GM12892 (cell line): ENCODE data around the gene DUSP28.

Experiments
- POLR2A ChIP-seq: IDR thresholded peaks from 2 replicates; pipeline ENCODE4 v1.6.1; 2011; ENCODE audit warnings: low read depth, low read length, control low read depth
- POLR2AphosphoS5 ChIP-seq: IDR thresholded peaks from 2 replicates; pipeline ENCODE4 v1.6.1; 2011; ENCODE audit warnings: low read depth, low read length, control low read depth
- TAF1 ChIP-seq: IDR thresholded peaks from 2 replicates; pipeline ENCODE4 v1.6.1; 2011; ENCODE audit warnings: low read depth, mild to moderate bottlenecking, control low read depth, low read length, borderline replicate concordance

- no peak for TF ChIP-seq POLR2A
- TF ChIP-seq TAF1, result no peak
- no peak for TF ChIP-seq POLR2AphosphoS5
These were observed 37.8 kb upstream of the DUSP28 start for GRCh38 chr2:240522406-240522805.
